ENCODE measurements around the gene ATP9A.

ATP9A gene

DNA sequence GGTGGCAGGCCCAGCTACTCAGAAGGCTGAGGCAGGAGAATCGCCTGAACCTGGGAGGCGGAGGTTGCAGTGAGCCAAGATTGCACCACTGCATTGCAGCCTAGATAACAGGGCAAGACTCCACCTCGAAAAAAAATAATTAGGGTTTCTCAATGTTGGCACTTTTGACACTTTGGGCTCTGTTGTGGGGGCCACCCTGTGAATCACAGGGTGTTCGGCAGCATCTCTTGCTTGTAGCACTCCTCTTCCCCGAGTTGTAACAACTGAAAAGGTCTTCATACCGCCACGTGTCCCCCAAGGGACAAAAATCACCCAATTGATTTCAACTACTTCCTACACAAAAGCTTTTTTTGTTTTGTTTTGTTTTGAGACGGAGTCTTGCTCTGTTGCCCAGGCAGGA, 172.4 kb downstream of the ATP9A start:
- no peak for DNase-seq

- peak; percentile 49 to 71 (median 60) for DNase-seq
Measured at GRCh38 chr20:51595058-51595532, 173.1 kb downstream of the ATP9A start.

DNA sequence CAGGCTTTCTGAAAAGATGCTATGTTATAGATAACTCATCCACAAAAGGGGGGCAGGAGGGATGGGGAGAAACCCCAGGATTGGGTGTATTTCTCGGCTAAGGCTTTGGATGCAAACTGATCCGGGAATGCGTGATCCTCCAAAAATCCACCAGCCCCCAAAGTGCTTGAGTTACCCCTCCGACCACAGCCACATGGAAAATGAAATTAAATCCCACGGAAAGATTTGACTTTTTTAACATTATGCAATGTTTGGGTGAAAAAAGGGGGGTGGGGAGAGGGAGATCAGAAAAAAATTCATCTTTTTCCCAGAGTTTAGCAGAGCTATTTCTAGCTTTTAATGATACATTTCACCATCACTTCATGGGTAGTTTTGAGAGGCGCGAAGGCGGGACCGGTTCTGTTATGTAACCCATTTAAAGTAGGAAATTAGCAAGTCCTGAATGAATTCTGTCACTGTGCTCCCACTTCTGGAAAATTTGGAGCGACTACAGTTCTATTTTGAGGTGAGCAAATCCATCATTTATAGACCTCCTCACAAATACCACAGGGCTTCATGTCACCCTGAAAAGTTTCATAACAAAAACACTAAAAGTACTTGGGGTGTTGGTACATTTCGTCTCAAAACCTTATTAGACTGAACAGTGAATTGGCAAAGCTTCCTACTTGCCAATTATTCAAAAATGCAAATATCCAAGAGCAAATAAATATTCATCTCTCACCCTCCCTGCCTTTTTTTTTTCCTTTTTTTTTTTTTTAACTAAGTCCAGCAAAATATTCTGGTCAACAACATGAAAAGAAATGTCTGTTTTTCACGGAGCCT, 173.7 kb downstream of the ATP9A start:
- DNase-seq: no peak

DNA sequence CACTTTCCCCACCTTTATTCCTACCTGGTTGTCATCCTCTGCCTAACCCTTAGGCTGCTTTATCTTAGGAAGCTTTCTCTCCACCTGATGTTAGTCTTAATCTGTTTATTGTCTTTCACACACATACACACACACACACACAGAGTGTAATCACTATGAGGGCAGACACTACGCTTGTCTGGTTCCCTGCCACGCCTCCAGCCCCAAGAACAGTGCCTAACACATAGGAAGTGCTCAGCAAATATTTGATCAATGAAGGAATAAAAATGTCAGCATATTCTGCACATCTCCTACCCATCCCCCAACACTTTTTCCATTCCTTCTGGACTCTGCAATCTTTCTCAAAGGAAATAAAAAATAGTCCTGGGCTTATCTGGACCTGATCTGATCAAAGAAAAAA, 174.6 kb downstream of the ATP9A start:
- no peak for DNase-seq

- no peak for DNase-seq
Measured at GRCh38 chr20:51592564-51592963, 175.6 kb downstream of the ATP9A start.

DNA sequence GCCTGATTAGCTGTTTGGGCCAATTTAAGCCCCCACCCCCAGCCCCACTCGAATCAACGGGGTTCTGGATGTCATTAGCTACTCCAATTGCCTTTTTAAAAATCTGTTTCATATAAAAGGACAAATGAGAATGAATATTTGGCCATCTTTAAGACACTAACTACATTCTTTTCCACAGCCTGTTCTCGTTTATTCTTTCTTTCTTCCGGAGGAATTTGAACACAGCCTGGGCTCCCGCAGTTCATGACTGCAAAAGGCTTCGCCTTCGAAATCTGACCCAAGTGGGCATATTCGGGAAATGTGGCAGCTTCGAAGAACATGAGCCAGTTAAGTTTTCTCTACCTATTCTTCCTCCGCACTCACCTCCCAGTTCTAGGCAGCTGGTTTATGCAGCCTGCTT, 176.3 kb downstream of the ATP9A start:
- no peak for DNase-seq

DNA sequence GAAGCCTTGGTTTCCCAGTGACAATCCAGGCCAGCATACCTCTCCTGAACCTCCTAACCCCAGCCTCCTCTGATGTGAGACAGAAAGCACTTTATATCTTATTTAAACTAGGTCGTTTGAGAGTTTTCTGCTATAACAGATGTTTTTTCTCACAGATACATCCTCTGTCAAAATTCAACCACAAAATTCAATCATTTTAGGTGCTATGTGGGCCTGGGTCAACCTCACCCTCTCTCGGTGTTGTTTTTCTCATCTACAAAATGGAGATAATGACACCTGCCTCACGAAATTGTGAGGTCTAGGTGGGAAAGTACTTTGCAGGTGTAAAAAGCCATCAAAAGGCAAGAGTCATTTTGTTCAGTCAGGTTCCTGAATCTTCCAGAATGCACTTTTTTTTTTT, 179.4 kb downstream of the ATP9A start:
- DNase-seq: no peak

- DNase-seq: no peak
Measured at GRCh38 chr20:51587145-51587544, 181.0 kb downstream of the ATP9A start.

DNA sequence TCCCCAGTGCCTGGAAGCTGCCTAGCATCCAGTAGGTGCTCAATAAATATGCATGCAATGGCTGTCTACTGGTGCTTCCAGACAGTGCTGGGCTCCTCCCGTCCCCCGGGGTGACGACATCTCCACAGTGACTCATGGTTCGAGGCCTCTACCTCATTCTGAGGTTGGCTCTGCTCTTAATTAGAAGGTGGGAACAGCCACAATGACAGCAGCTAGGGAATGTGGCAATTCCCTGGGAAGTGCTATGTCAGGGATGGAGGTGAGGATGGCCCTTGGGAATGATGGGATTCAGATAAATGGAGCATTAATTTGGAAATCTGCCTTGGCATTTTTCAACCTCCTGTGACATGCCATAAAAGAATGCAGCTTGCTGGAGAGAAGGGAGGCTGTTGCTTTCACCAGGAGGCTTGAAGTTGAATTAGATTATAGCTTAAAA, 182.2 kb downstream of the ATP9A start:
- no peak for DNase-seq

GRCh38 chr20:51585148-51585547, 183.0 kb downstream of the ATP9A start:
- DNase-seq: no peak

DNA sequence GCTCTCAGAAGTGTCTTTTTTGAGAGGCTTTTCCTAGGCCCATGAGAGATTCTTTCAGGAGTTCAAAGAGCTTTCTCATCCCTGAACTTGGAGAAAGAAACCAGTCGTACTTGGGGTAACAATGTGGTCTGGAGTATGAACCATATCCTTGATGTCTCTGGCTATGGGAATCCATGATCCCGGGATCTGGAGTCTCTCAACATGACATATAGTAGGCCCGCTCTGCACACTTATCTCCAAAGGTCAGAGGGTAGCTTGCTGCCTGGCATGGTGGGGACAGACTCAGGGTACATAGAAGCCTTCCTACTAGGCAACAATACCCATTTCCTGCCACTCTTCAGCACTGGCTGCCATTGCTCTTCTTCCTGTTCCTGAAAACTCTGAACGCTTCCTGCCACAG, 183.5 kb downstream of the ATP9A start:
- DNase-seq: no peak

- no peak for DNase-seq
Measured at GRCh38 chr20:51584116-51584515, 184.1 kb downstream of the ATP9A start.

- DNase-seq: no peak
Measured at GRCh38 chr20:51583499-51583898, 184.7 kb downstream of the ATP9A start.

DNA sequence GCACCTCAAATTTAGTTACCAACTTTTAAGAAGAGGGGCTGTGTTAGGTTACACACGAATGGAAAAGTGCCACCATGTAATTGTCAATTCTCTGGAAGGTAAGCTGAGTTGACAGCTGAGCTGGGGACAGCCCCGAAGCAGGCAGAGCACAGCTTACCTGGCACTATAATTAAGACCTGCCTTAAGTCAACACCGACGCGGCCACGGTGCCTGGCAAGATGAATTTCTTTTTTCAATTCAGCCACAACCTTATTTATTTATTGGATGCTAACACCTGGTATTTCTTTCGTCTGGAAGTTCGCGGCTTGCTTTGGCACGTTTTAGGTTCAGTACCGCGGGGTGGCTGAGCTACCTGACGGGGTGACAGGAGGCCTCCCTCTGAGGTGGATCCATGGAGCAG, 185.1 kb downstream of the ATP9A start:
- no peak for DNase-seq

DNA sequence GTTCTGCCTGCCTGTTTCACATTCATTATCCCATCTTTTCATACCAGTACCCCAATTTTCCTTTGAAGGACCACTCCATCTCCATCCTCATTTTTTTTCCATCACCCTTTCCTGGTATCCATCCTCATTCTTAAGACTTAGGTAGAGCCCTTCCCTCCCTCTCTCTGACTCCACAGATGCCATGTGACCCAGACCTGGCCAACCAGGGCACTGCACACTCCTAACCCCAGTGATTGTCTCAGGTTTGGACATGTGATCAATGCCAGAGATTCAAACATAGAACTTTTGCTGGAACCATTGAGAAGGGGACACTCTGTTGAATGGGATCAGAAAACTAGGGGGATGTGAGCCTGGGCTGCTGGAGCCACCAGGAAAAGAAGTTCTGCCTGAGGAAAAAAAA, 186.6 kb downstream of the ATP9A start:
- DNase-seq: no peak

GRCh38 chr20:51579137-51579536, 189.1 kb downstream of the ATP9A start:
- no peak for DNase-seq

GRCh38 chr20:51578145-51578459, 190.1 kb downstream of the ATP9A start:
- no peak for DNase-seq

DNA sequence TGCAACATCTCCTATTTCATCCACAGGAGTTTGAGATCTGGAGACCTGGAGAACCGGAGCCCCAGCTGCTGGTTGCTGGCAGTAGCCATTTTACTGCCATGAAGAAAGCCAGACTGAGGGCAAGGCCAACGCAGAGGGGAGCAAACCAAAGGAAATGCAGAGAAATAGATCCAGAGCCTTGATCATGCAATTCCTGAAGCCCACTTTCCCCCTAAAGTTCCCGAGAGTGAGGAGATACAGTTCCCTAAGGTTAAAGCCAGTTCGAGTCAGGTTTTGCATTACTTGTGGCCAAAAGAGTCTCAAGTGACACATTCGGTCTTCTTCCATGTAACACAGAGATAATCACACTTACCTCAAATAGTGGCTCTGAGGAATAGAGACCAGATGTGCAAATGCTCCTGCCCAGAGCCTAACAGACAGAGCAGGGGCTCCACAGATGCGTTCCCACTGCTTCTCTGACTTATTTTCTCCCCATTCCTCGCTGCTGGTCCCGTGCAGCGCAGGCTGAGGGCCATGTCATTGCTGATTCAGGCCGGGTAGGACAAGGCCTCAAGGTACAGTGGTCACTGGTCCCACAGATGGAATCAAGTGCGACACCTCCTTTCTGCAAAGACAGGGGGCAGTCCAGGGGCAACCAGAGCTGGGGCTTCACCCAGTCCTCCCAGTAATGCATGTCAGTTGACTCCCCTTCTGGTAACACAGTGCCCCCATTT, 190.6 kb downstream of the ATP9A start:
- DNase-seq: no peak

- no peak for DNase-seq
Measured at GRCh38 chr20:51575486-51575885, 192.7 kb downstream of the ATP9A start.

GRCh38 chr20:51574248-51575033, 193.7 kb downstream of the ATP9A start:
- no peak for DNase-seq

DNA sequence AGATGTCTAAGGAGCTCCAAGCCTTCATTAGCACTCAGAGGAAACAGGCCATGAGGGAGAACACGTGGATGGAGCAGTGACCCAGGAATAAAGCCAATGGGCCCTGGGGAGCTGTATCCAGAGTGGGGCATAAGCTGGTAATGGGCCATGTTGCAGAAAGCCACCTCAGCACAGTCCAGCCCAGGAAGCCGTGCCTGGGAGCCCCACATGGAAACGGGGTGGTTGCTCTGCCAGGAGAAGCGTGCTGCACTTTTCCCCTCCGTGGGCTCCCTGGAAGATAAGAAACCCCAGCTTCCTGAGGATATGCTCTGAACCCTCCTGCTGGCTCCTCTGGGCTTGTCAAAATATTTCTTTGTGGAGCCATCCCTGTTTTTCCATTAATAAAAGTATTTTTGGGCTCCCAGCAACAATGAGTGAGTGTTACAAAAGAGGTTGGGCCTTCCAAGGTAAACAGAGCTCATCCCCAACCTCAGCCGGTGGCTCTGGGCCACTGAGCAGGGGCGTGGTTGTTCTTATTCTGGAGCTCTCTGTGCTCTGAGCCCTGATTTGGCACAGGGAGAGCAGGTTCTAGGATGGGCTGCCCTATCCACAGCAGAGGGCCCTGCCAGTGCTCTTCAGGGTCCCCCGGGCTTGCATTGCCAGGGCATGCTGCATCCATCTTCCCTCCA, 194.5 kb downstream of the ATP9A start:
- no peak for DNase-seq

GRCh38 chr20:51571460-51571794, 196.8 kb downstream of the ATP9A start:
- no peak for DNase-seq
